Measurements from ENCODE around the gene SAMD8.
A peak's percentile ranks its signal among the peaks of the same experiment; 100 is the strongest.

SAMD8 gene

DNA sequence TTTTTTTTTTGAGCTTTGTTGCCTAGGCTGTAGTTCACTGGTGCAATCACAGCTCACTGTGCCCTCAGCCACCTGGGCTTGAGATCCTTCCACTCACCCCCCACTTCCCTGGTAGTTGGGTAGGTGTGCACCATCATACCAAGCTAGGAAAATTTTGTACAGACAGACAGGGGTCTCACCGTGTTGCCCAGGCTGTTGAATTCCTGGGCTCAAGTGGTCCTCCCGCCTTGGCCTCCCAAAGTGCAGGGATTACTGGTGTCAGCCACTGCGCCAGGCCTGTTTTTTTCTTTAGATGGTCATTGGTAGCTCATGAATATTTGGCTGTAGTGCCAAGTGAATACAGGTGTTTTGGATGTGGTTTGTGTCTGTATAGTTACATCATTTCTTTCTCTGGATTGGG, 116.8 kb downstream of the SAMD8 start:
- DNase-seq, result no peak

- no peak for DNase-seq
Observed at GRCh38 chr10:75228834-75229233, 117.4 kb downstream of the SAMD8 start.

DNA sequence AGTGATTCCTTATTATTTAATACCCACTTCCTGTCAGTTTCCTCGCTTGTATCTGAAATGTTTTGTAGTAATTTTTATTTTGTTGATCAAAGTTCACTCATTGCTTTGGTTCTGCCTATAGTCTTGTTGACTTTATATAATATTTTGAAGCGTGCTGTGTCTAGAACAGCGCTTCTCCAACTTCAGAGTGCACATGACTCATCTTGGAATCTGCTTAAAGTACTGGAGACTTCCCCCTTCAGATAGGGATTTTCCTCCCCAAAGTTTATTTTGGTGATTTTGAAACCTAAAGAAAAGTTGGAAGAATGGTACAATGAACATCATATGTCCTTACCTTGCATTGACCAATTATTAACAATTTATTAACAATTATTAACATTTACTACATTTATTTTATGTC, 118.5 kb downstream of the SAMD8 start:
- no peak for DNase-seq

DNA sequence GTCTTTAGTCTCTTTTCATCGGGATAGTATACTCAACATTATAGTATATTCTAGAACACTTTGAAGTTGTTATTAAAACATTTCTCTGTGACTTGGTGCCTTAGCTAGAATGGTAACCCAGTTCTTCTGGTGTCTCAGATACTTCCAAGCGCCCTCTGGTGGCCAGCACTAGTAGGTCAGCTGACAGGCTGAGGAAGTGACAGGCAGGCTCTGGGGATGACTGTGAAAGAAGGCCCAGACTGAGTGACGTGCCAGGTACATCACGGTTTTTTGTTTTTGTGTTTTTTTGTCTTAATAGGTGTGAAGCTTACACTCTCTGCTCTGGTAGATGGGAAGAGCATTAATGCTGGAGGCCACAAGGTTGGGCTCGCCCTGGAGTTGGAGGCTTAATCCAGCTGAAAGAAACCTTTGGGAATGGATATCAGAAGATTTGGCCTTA, 119.2 kb downstream of the SAMD8 start:
- peak; percentile 45 to 82 for DNase-seq

Data from NCI-H526 (cell line).